H1 (cell line): ENCODE measurements around the gene CTNNA3. TPM values are rescaled to one million over a fixed set of nuclear protein-coding genes. Genes with fewer than 3 reads are reported as not detected.

Experiments used
- NANOG ChIP-seq: IDR thresholded peaks from 2 replicates; pipeline ENCODE4 v1.6.1; 2011; ENCODE audit warnings: low read length, low read depth, mild to moderate bottlenecking, inconsistent platforms; ENCODE audit not compliant: insufficient read depth, poor library complexity, severe bottlenecking
- TBP ChIP-seq: IDR thresholded peaks from 2 replicates; pipeline ENCODE4 v1.6.1; 2011; ENCODE audit warnings: low read depth, low read length, improper control_type of control experiment
- polyA plus RNA-seq, 7 experiments: library from polyadenylated mRNA; depleted of rRNA in 3 of 7; stranded (reverse) in 5 of 7; unstranded in 2 of 7; fragments of >200 nt in 5 of 7; fragments of 200-250 nt in 2 of 7; gene quantifications; 1 replicate in 5 of 7; 2 replicates in 1 of 7; 4 replicates in 1 of 7; pipeline versions ENCODE4 v1.2.1 to v1.2.3, GENCODE V29; 2011 to 2013; ENCODE audit warnings: missing spikeins in 2 of 7, mixed read lengths in 2 of 7
- total RNA-seq: library from RNA; stranded (reverse); fragmentation: NEBNext Ultra II Directional; extraction: Animal tissue kit (Norgen Biotek cat#: 25700); gene quantifications from 2 replicates; pipeline ENCODE4 v1.2.1, GENCODE V29; 2021

The CTNNA3 gene
- total and polyA plus RNA-seq, 2 of the 8 experiments (the other 6 are each of a cell fraction or from before 2014, with no cell fraction given) = 1.3 to 1.5 TPM

- TF ChIP-seq NANOG (no peak), TBP (no peak)
These were observed 219.8 kb downstream of the CTNNA3 start (continued) for GRCh38 chr10:67476201-67476600.
